Measurements from ENCODE around the gene PCDH9.

Gene PCDH9

DNA sequence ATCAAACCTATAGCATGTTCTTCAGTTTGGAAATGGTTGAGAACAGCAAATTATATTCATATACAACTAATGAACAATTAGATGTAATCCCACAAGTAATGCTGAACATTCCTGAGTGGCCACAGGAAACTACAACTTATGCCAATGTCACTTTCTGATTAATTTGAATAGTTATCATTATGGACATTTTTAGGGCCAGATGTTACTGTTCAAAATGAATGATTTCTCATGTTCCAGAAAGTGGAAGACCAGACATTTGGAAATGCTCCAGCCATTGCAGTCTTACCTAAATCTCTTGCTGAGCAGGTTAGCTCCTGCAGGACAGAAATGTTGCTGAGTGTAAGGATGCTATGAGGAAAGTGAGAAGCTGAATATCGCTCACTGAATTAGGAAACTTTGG is 819.8 kb downstream of the PCDH9 start:
- H3K27ac ChIP-seq (replicated peaks), result no peak overlapping the region
- no peaks in the 10 kb centered on the region for H3K27me3 ChIP-seq (ENCODE audit: insufficient read depth, poor library complexity, severe bottlenecking)
- H3K4me3 ChIP-seq (replicated peaks; ENCODE audit: insufficient read depth, low read length), result no peak overlapping the region
- no peak for DNase-seq (ENCODE audit: low read depth in 1 of 2, low spot score in 1 of 2)
- TF ChIP-seq, protein P1, sequence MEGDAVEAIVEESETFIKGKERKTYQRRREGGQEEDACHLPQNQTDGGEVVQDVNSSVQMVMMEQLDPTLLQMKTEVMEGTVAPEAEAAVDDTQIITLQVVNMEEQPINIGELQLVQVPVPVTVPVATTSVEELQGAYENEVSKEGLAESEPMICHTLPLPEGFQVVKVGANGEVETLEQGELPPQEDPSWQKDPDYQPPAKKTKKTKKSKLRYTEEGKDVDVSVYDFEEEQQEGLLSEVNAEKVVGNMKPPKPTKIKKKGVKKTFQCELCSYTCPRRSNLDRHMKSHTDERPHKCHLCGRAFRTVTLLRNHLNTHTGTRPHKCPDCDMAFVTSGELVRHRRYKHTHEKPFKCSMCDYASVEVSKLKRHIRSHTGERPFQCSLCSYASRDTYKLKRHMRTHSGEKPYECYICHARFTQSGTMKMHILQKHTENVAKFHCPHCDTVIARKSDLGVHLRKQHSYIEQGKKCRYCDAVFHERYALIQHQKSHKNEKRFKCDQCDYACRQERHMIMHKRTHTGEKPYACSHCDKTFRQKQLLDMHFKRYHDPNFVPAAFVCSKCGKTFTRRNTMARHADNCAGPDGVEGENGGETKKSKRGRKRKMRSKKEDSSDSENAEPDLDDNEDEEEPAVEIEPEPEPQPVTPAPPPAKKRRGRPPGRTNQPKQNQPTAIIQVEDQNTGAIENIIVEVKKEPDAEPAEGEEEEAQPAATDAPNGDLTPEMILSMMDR (IDR thresholded peaks at IDR 0.05; ENCODE audit: insufficient read depth, low read length), result no peak
- no peak for TF ChIP-seq POLR2AphosphoS5 (IDR thresholded peaks at IDR 0.05; ENCODE audit: low read depth)
- TF ChIP-seq SPI1 (IDR thresholded peaks at IDR 0.05; ENCODE audit: borderline replicate concordance, low read depth), result no peak
- no peak for TF ChIP-seq GABPA (IDR thresholded peaks at IDR 0.05; ENCODE audit: low read depth)
- TF ChIP-seq, protein P2, sequence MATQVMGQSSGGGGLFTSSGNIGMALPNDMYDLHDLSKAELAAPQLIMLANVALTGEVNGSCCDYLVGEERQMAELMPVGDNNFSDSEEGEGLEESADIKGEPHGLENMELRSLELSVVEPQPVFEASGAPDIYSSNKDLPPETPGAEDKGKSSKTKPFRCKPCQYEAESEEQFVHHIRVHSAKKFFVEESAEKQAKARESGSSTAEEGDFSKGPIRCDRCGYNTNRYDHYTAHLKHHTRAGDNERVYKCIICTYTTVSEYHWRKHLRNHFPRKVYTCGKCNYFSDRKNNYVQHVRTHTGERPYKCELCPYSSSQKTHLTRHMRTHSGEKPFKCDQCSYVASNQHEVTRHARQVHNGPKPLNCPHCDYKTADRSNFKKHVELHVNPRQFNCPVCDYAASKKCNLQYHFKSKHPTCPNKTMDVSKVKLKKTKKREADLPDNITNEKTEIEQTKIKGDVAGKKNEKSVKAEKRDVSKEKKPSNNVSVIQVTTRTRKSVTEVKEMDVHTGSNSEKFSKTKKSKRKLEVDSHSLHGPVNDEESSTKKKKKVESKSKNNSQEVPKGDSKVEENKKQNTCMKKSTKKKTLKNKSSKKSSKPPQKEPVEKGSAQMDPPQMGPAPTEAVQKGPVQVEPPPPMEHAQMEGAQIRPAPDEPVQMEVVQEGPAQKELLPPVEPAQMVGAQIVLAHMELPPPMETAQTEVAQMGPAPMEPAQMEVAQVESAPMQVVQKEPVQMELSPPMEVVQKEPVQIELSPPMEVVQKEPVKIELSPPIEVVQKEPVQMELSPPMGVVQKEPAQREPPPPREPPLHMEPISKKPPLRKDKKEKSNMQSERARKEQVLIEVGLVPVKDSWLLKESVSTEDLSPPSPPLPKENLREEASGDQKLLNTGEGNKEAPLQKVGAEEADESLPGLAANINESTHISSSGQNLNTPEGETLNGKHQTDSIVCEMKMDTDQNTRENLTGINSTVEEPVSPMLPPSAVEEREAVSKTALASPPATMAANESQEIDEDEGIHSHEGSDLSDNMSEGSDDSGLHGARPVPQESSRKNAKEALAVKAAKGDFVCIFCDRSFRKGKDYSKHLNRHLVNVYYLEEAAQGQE (IDR thresholded peaks at IDR 0.05; ENCODE audit: insufficient replicate concordance, low read depth), result no peak

DNA sequence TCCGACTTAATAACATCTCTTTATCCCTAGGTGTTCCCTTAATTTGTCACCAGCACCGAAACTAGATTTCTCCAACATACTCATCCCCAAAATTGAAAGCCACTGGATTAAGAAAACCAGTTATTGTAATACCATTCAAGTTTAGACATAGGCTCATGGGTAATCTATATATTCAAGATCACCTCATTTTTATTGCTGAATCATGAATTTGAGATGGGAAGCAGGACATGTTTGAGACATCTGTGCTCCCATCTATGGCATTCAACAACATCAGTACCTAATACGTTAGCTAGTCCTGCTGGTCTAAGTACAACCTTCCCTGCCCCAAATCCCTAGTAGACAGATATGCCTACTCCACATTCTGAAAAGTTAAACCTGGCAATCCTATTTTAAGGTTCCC is 820.6 kb downstream of the PCDH9 start:
- Histone ChIP-seq H3K27me3 (ENCODE audit: insufficient read depth, poor library complexity, severe bottlenecking) (no peaks in the 10 kb centered on the region), H3K27ac (replicated peaks) (no peak overlapping the region), H3K4me3 (replicated peaks; ENCODE audit: insufficient read depth, low read length) (no peak overlapping the region)
- DNase-seq (ENCODE audit: low read depth in 1 of 2, low spot score in 1 of 2), result no peak
- TF ChIP-seq, protein P2 (IDR thresholded peaks at IDR 0.05; ENCODE audit: insufficient replicate concordance, low read depth), result no peak
- no peak for TF ChIP-seq POLR2AphosphoS5 (IDR thresholded peaks at IDR 0.05; ENCODE audit: low read depth)

DNA sequence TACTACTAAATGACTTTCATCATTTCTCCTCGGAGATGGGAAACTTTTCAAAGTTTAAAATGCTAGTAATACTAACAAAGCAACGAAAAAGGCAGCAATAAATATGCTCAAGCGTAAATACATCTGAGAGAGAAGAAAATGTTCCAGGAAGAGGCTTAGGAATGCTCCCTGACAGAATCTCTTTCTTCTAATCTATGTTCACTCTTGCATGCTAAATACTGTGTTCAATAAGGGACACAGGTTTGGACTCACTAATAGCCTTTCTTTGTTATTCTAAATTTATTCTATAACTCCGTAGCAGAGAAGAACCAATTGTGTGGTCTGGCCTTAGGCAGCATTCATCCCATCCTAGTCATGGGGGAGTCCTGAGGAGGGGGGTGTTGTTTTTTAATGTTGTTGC is 823.0 kb downstream of the PCDH9 start:
- Histone ChIP-seq H3K27ac (replicated peaks) (no peak overlapping the region), H3K27me3 (ENCODE audit: insufficient read depth, poor library complexity, severe bottlenecking) (no peaks in the 10 kb centered on the region), H3K4me3 (replicated peaks; ENCODE audit: insufficient read depth, low read length) (no peak overlapping the region)
- TF ChIP-seq GABPA (IDR thresholded peaks at IDR 0.05; ENCODE audit: low read depth) (no peak), SPI1 (IDR thresholded peaks at IDR 0.05; ENCODE audit: borderline replicate concordance, low read depth) (no peak), POLR2AphosphoS5 (IDR thresholded peaks at IDR 0.05; ENCODE audit: low read depth) (no peak)
- TF ChIP-seq, protein P2 (IDR thresholded peaks at IDR 0.05; ENCODE audit: insufficient replicate concordance, low read depth), result no peak
- TF ChIP-seq, protein P1 (IDR thresholded peaks at IDR 0.05; ENCODE audit: insufficient read depth, low read length), result no peak
- DNase-seq (ENCODE audit: low read depth in 1 of 2, low spot score in 1 of 2), result no peak
